Heart left ventricle (tissue), 16 donors: ENCODE results near the gene NOL4. TPM values are rescaled to one million over a fixed set of nuclear protein-coding genes. Genes with fewer than 3 reads are reported as not detected.

Experiments used
- ATAC-seq, 4 donors: fragments of 200-7000 bp; cut with Tn5 transposase; one replicate each; pipeline ENCODE4 v1.9.1; 2020 to 2022; ENCODE audit warnings: moderate library complexity in 4 of 4, mild to moderate bottlenecking in 3 of 4, moderate number of reproducible peaks in 1 of 4
- DNase-seq, 5 donors: peaks; one replicate each; pipeline ENCODE4 v3.0.0-alpha.2; 2020
- H3K27ac ChIP-seq, 12 donors: fragments of 200-600 bp; sonication (generic) in 4 of 12; one replicate each; pipeline versions ENCODE4 v1.5.0 to v1.8.0; 2016 to 2022; ENCODE audit warnings: mild to moderate bottlenecking in 2 of 12
- H3K27me3 ChIP-seq, 9 donors: fragments of 200-600 bp; sonication (generic) in 2 of 9; one replicate each; pipeline versions ENCODE4 v1.5.1 to v1.8.0; 2016 to 2022; ENCODE audit warnings: mild to moderate bottlenecking in 3 of 9
- H3K36me3 ChIP-seq, 9 donors: fragments of 200-600 bp; sonication (generic) in 2 of 9; one replicate each; pipeline versions ENCODE4 v1.5.0 to v1.8.0; 2018 to 2022; ENCODE audit warnings: mild to moderate bottlenecking in 2 of 9
- H3K4me1 ChIP-seq, 12 donors: fragments of 200-600 bp; sonication (generic) in 4 of 12; one replicate each; pipeline versions ENCODE4 v1.5.0 to v1.8.0; 2016 to 2022; ENCODE audit warnings: mild to moderate bottlenecking in 3 of 12
- H3K4me3 ChIP-seq, 12 donors: fragments of 200-600 bp; sonication (generic) in 4 of 12; one replicate each; pipeline versions ENCODE4 v1.5.0 to v1.8.0; 2017 to 2022; ENCODE audit warnings: mild to moderate bottlenecking in 9 of 12, moderate library complexity in 4 of 12
- H3K9me3 ChIP-seq, 12 donors: fragments of 200-600 bp; sonication (generic) in 4 of 12; one replicate each; pipeline versions ENCODE4 v1.5.0 to v1.8.0; 2016 to 2022; ENCODE audit warnings: mild to moderate bottlenecking in 1 of 12
- POLR2A ChIP-seq, 2 donors: fragments of 450-650 bp; IDR thresholded peaks; one replicate each; pipeline ENCODE4 v1.6.1; 2017; ENCODE audit warnings: antibody characterized with exemption in 2 of 2, mild to moderate bottlenecking in 2 of 2, moderate library complexity in 2 of 2
- WGBS, 4 donors: extraction: QIAGEN DNeasy Blood & Tissue Kit in 2 of 4; methylation state at CpG; one replicate each; pipeline versions ENCODE4 v1.1.5 to v1.1.7; 2013 to 2018; 5-methylcytosine and 5-hydroxymethylcytosine counted together
- intact Hi-C, 10 donors: fragments of 100-400 bp; cut with DNase I; formaldehyde crosslinking; loops; one replicate each; pipeline versions ENCODE4 v1.11.1 to v1.14.2; 2022
- polyA plus RNA-seq, 2 donors: library from polyadenylated mRNA; stranded (reverse); fragments of 200-250 nt; gene quantifications; one replicate each; pipeline ENCODE4 v1.2.3, GENCODE V29; 2013
- total RNA-seq, 9 donors: library from RNA; depleted of rRNA in 2 of 9; stranded (reverse); fragments of >200 nt in 2 of 9; fragmentation: NEBNext Ultra II Directional in 3 of 9; extraction: Animal tissue kit (Norgen Biotek cat#: 25700) in 3 of 9; gene quantifications; one replicate each; pipeline versions ENCODE4 v1.1.0 to v1.2.4, GENCODE V29; 2016 to 2023
- TF ChIP-seq, protein P1 (sequence below), 12 donors: fragments of 200-600 bp; sonication (generic) in 4 of 12; IDR thresholded peaks; one replicate each; pipeline versions ENCODE4 v1.5.0 to v1.8.0; 2018 to 2022; ENCODE audit warnings: antibody characterized with exemption in 12 of 12, mild to moderate bottlenecking in 5 of 12
- donor health status: ischemic (EF 13 %, LVEDD 7.1; RV severe dilation, severe dysfunction).
- donor health status: healthy with polysubstance abuse.
- donor health status: DM: no; HTN: yes; CAD: no.
- donor health status: DM: no; HTN: no; CAD: no.
- donor health status: ischemic (EF 25% LVEDD 6.9; RV normal size, moderate dysfunction).
- donor health status: ischemic (EF 25% LVEDD 5.7; RV mildly dilated, moderate dysfunction).
- donor health status: healthy.
- donor health status: DM: yes; HTN: yes; CAD: no.
- donor health status: ischemic (EF 35%, LVEDD 5.7; RV mildly dilated, moderate dysfunction).
- donor health status: nonischemic (EF 11% LVEDD 7.7; RV severe dilation, severe dysfunction).
- donor health status: DM: yes; HTN: yes; CAD: no.
- donor health status: PGD.
- donor health status: ischemic (EF 29% LVEDD 5.4; RV normal size, mild dysfunction).
- donor health status: nonischemic (EF 23%, LVEDD 6.1; RV moderate dilation, normal function).

The NOL4 gene
- total and polyA plus RNA-seq, 11 donors, result 0.06 to 1.0 (median 0.12) TPM; not detected in 6

DNA sequence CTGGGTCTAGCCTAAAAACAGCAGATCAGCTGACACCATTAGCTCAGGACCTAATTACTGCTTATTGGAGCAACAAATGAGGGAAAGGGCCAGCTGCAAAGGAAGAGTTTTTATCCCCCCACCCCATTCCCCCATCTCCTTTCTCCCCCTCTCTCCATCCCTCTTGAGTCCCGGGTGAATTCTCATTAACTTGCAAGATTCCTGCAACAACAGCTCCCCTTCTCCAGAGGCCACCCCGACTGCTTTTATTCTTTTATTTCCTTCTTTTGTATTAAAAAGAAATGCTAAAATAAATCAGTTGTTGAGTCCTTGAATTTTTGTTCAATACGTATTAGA is 473 bp upstream of the NOL4 start:
- WGBS, 4 donors, result 11 to 16% (median 13%) methylated on average over 3 of the region's 3 CpGs
- TF ChIP-seq POLR2A (IDR thresholded peaks at IDR 0.05), result no peak
- TF ChIP-seq, protein P1, sequence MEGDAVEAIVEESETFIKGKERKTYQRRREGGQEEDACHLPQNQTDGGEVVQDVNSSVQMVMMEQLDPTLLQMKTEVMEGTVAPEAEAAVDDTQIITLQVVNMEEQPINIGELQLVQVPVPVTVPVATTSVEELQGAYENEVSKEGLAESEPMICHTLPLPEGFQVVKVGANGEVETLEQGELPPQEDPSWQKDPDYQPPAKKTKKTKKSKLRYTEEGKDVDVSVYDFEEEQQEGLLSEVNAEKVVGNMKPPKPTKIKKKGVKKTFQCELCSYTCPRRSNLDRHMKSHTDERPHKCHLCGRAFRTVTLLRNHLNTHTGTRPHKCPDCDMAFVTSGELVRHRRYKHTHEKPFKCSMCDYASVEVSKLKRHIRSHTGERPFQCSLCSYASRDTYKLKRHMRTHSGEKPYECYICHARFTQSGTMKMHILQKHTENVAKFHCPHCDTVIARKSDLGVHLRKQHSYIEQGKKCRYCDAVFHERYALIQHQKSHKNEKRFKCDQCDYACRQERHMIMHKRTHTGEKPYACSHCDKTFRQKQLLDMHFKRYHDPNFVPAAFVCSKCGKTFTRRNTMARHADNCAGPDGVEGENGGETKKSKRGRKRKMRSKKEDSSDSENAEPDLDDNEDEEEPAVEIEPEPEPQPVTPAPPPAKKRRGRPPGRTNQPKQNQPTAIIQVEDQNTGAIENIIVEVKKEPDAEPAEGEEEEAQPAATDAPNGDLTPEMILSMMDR (IDR thresholded peaks at IDR 0.05), result no peak

DNA sequence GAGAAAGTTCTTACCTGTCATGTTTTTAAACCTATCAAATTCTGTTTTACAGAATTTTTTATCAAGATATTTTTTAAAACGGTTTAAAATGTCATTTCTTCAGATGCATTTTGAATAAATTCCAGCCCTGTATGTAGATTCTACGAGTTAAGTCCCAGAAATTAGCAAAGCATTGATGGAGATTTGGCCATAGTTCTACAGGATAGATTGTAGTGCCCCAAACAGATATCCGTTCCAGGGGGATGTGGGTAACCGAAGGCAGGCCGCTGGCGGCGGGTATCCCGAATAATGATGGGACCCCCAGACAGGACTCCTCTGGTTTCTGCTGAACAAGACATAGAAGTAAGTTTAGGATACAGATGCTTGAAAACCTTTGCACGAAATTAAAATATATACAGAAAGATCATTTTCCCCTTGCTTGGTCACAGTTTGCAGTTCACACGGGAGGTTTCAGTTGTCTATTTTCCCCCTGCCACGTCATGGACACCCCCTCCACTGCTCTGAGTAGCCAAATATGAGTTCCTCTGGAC is 755 bp downstream of the NOL4 start:
- Histone ChIP-seq H3K9me3 (no peaks in the 10 kb centered on the region), H3K36me3 (no peaks in the 10 kb centered on the region), H3K4me3 (peak overlapping the region in 10 of 12 donors; percentile 24 to 59 (median 51)), H3K4me1 (peaks cover 0 to 35% (median 13%) of the 10 kb centered on the region in 12 donors), H3K27me3 (peaks cover 12 to 84% (median 51%) of the 10 kb centered on the region in 9 donors), H3K27ac (no peak overlapping the region)
- WGBS, 4 donors, result 1 to 5% (median 3%) methylated on average over 11 of the region's 11 CpGs
- DNase-seq, result no peak
- TF ChIP-seq, protein P1 (IDR thresholded peaks at IDR 0.05), result no peak
- TF ChIP-seq POLR2A (IDR thresholded peaks at IDR 0.05), result no peak
- intact Hi-C loops, result no loop called here
- no peak for ATAC-seq

More for the DNA sequence above, 473 bp upstream of the NOL4 start:
- no peak overlapping the region for H3K27ac ChIP-seq
- H3K4me1 ChIP-seq, result peaks cover 0 to 35% (median 13%) of the 10 kb centered on the region in 12 donors
- H3K36me3 ChIP-seq, result no peaks in the 10 kb centered on the region
- ATAC-seq (no peak), DNase-seq (no peak)
- intact Hi-C loops, result no loop called here
- peaks cover 12 to 81% (median 51%) of the 10 kb centered on the region in 9 donors for H3K27me3 ChIP-seq
- peak overlapping the region in 8 of 12 donors; percentile 37 to 59 (median 50) for H3K4me3 ChIP-seq
- no peaks in the 10 kb centered on the region for H3K9me3 ChIP-seq

DNA sequence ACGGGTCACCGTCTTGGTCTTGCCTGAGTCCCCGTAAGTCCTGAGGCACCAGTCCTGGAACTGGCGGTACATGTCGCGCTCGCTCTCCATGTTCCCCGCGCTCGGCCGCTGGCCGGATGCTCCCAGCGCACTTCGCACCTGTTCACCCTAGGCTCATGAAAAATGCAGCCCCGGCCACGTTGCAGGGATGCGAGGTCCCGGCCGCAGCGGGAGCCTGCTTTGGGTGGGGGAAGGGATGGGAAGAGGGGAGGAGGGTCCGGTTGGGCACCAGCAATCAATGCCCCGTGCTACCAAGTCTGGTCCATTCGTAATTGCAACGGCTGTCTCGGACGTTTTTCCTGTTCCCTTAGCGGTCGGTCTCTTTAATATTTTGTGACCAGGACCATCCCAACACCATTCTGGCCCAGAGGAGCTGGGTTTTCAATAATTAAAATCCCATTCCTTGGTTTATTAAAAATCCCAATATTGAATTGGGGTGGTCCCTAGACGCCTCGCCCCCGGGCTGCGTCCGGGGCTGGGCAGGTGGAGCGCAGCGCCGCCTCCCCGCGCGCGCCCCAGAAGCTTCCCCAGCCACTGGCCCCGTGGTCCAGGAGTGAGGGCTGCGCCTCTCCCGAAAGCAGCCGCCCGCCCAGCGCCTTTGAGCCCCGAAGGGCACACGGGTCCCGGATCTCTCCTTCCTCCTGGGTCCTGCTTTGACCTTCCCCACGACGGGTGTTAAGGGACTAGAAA is 1.4 kb downstream of the NOL4 start:
- peaks cover 12 to 79% (median 51%) of the 10 kb centered on the region in 9 donors for H3K27me3 ChIP-seq
- ATAC-seq (peak in 2 of 4 donors; percentile 21 to 30), DNase-seq (peak in 1 of 5 donors; percentile 60)
- H3K4me3 ChIP-seq, result peak overlapping the region; percentile 24 to 59 (median 50)
- no peaks in the 10 kb centered on the region for H3K9me3 ChIP-seq
- peaks cover 0 to 35% (median 13%) of the 10 kb centered on the region in 12 donors for H3K4me1 ChIP-seq
- no peaks in the 10 kb centered on the region for H3K36me3 ChIP-seq
- peak overlapping the region in 1 of 12 donors; percentile 62 for H3K27ac ChIP-seq
- intact Hi-C loops, result no loop called here
- WGBS, 4 donors, result 1 to 3% (median 2%) methylated on average over 26 to 51 of the region's 51 CpGs
- TF ChIP-seq, protein P1 (IDR thresholded peaks at IDR 0.05), result no peak
- TF ChIP-seq POLR2A (IDR thresholded peaks at IDR 0.05), result no peak
